OCI-LY3 (cell line): ENCODE results near the gene LINC01488.

Experiments used
- H2AFZ ChIP-seq: fragments of 200-600, 300-600 bp; shearing (Covaris generic); 2 replicates; pipeline ENCODE4 v1.6.0; 2014; ENCODE audit warnings: antibody characterized with exemption, low read depth, low read length
- H3K27ac ChIP-seq: fragments of 200-600, 300-600 bp; sonication (generic); 2 replicates; pipeline ENCODE4 v1.5.1; 2014; ENCODE audit warnings: mild to moderate bottlenecking, low read length, moderate library complexity, mixed read lengths
- H3K27me3 ChIP-seq: fragments of 200-600, 300-600 bp; sonication (generic); 2 replicates; pipeline ENCODE4 v1.6.1; 2014; ENCODE audit warnings: low read depth, low read length, mixed read lengths
- H3K36me3 ChIP-seq: fragments of 200-600, 300-600 bp; sonication (generic); replicated peaks from 2 replicates; pipeline ENCODE3; 2014; ENCODE audit warnings: low read depth, low read length, mixed read lengths
- H3K4me1 ChIP-seq: fragments of 300-600, 200-600 bp; sonication (generic); 2 replicates; pipeline ENCODE4 v1.6.1; 2014; ENCODE audit warnings: low read length, mixed read lengths
- H3K4me2 ChIP-seq: fragments of 200-600, 300-600 bp; sonication (generic); 2 replicates; pipeline ENCODE4 v1.6.1; 2014; ENCODE audit warnings: low read length, mixed read lengths
- H3K4me3 ChIP-seq: fragments of 300-600, 200-600 bp; sonication (generic); 2 replicates; pipeline ENCODE4 v1.5.1; 2014; ENCODE audit warnings: antibody characterized with exemption, mild to moderate bottlenecking, low read length, moderate library complexity
- H3K79me2 ChIP-seq: fragments of 300-600, 200-600 bp; shearing (Covaris generic); 2 replicates; pipeline ENCODE4 v1.6.1; 2014; ENCODE audit warnings: mild to moderate bottlenecking, low read length, mixed read lengths
- H3K9ac ChIP-seq: fragments of 300-600, 200-600 bp; shearing (Covaris generic); 2 replicates; pipeline ENCODE4 v1.6.0; 2014; ENCODE audit warnings: mild to moderate bottlenecking, low read length, moderate library complexity
- H3K9me3 ChIP-seq: fragments of 200-600, 300-600 bp; shearing (Covaris generic); 2 replicates; pipeline ENCODE4 v1.6.1; 2014; ENCODE audit warnings: low read length, mixed read lengths; ENCODE audit not compliant: insufficient read depth
- H4K20me1 ChIP-seq: fragments of 200-600, 300-600 bp; sonication (generic); 2 replicates; pipeline ENCODE4 v1.6.1; 2016; ENCODE audit warnings: low read length, mixed read lengths; ENCODE audit not compliant: insufficient read depth
- CTCF ChIP-seq: fragments of 200-600, 300-600 bp; sonication (generic); IDR thresholded peaks from 2 replicates; pipeline ENCODE4 v1.5.1; 2014; ENCODE audit warnings: antibody characterized with exemption, low read length, low read depth
- EZH2phosphoT487 ChIP-seq: fragments of 200-600 bp; shearing (Covaris generic); IDR thresholded peaks from 2 replicates; pipeline ENCODE4 v1.6.1; 2018; ENCODE audit warnings: antibody characterized with exemption, mixed run types, low read depth

Gene LINC01488

GRCh38 chr11:69494851-69495250 lies 13.4 kb downstream of the LINC01488 start:
- Histone ChIP-seq H3K9me3 (no peaks in the 10 kb centered on the region), H3K79me2 (no peaks in the 10 kb centered on the region), H3K27me3 (peaks cover 17% of the 10 kb centered on the region), H3K4me3 (no peak overlapping the region), H3K4me2 (no peak overlapping the region), H3K27ac (no peak overlapping the region), H3K36me3 (no peaks in the 10 kb centered on the region), H4K20me1 (no peaks in the 10 kb centered on the region), H3K4me1 (peaks cover 15% of the 10 kb centered on the region), H2AFZ (no peak overlapping the region), H3K9ac (no peak overlapping the region)
- TF ChIP-seq CTCF (no peak), EZH2phosphoT487 (no peak)

GRCh38 chr11:69495441-69496201 lies 14.2 kb downstream of the LINC01488 start:
- no peak overlapping the region for H3K27ac ChIP-seq
- no peaks in the 10 kb centered on the region for H4K20me1 ChIP-seq
- H3K4me3 ChIP-seq: no peak overlapping the region
- no peaks in the 10 kb centered on the region for H3K9me3 ChIP-seq
- TF ChIP-seq CTCF: no peak
- H3K27me3 ChIP-seq: peaks cover 17% of the 10 kb centered on the region
- H3K9ac ChIP-seq: no peak overlapping the region
- no peak overlapping the region for H3K4me2 ChIP-seq
- H2AFZ ChIP-seq: no peak overlapping the region
- H3K4me1 ChIP-seq: peaks cover 23% of the 10 kb centered on the region
- H3K36me3 ChIP-seq: no peaks in the 10 kb centered on the region
- H3K79me2 ChIP-seq: no peaks in the 10 kb centered on the region

GRCh38 chr11:69496202-69496557 lies 14.7 kb downstream of the LINC01488 start:
- no peak overlapping the region for H3K4me2 ChIP-seq
- H3K36me3 ChIP-seq: no peaks in the 10 kb centered on the region
- H4K20me1 ChIP-seq: no peaks in the 10 kb centered on the region
- no peaks in the 10 kb centered on the region for H3K9me3 ChIP-seq
- no peak overlapping the region for H3K4me3 ChIP-seq
- no peak overlapping the region for H3K27ac ChIP-seq
- no peak for TF ChIP-seq EZH2phosphoT487
- TF ChIP-seq CTCF: no peak
- H2AFZ ChIP-seq: no peak overlapping the region
- H3K4me1 ChIP-seq: peaks cover 29% of the 10 kb centered on the region
- H3K27me3 ChIP-seq: peaks cover 17% of the 10 kb centered on the region
- H3K9ac ChIP-seq: no peak overlapping the region
- H3K79me2 ChIP-seq: no peaks in the 10 kb centered on the region

GRCh38 chr11:69496631-69497220 lies 15.3 kb downstream of the LINC01488 start:
- Histone ChIP-seq H3K36me3 (no peaks in the 10 kb centered on the region), H3K4me3 (no peak overlapping the region), H3K79me2 (no peaks in the 10 kb centered on the region), H3K4me1 (peaks cover 34% of the 10 kb centered on the region), H3K9me3 (no peaks in the 10 kb centered on the region), H3K27me3 (peaks cover 17% of the 10 kb centered on the region), H3K9ac (no peak overlapping the region), H3K27ac (no peak overlapping the region), H3K4me2 (no peak overlapping the region), H4K20me1 (no peaks in the 10 kb centered on the region), H2AFZ (no peak overlapping the region)
- no peak for TF ChIP-seq CTCF
- TF ChIP-seq EZH2phosphoT487: no peak
